Stimulated activated CD4-positive, alpha-beta T cell treated with anti-CD3 and anti-CD28 coated beads, Interleukin-12 subunit alpha, Interleukin-12 subunit beta, amount 100 ng/mL, for 4 hours (primary cell): ENCODE measurements around the gene FSHR.

Experiments used
- DNase-seq: peaks from one replicate; pipeline ENCODE4 v3.0.0-alpha.2; 2020

The FSHR gene, protein sequence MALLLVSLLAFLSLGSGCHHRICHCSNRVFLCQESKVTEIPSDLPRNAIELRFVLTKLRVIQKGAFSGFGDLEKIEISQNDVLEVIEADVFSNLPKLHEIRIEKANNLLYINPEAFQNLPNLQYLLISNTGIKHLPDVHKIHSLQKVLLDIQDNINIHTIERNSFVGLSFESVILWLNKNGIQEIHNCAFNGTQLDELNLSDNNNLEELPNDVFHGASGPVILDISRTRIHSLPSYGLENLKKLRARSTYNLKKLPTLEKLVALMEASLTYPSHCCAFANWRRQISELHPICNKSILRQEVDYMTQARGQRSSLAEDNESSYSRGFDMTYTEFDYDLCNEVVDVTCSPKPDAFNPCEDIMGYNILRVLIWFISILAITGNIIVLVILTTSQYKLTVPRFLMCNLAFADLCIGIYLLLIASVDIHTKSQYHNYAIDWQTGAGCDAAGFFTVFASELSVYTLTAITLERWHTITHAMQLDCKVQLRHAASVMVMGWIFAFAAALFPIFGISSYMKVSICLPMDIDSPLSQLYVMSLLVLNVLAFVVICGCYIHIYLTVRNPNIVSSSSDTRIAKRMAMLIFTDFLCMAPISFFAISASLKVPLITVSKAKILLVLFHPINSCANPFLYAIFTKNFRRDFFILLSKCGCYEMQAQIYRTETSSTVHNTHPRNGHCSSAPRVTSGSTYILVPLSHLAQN

DNA sequence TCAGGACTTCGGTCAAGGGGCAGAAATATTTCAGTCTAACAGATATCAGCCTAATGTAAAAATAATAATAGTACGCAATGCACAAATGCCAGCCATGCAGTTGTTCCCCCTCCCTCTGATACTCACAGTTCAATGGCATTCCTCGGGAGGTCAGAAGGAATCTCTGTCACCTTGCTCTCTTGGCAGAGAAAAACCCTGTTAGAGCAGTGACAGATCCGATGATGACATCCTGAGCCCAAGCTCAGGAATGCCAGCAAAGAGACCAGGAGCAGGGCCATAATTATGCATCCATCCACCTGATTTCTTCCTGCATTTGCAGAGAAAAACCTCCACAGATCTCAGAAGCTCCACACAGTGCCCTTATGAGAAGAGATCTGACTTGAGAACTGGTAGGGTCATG, at the start of gene FSHR:
Gene FSHR (minus strand): TSS at position 376 of the 400 bp plus-strand sequence. CDS start 98 bp downstream, at position 278.
- DNase-seq = no peak

DNA sequence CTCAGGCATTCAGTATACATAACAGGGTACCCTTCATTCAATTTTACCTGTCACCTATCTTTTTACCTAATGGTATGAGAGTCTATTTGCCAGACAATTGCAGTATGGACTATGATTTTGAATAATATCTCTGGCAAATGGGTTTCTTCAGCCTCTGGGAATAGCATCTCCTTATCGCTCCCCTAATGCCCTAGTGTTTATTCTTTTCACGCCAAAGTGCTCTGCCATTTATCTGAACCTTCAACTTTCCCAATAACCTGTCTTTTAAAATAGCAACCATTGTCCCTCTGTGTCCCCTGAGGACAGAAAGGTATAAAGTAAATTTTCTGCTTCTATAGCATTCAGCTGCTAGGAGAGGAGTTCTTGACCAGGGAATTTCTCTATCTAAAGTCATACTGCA, 45.0 kb upstream of the FSHR start:
- no peak for DNase-seq

GRCh38 chr2:49194701-49195100, 40.4 kb upstream of the FSHR start:
- no peak for DNase-seq

DNA sequence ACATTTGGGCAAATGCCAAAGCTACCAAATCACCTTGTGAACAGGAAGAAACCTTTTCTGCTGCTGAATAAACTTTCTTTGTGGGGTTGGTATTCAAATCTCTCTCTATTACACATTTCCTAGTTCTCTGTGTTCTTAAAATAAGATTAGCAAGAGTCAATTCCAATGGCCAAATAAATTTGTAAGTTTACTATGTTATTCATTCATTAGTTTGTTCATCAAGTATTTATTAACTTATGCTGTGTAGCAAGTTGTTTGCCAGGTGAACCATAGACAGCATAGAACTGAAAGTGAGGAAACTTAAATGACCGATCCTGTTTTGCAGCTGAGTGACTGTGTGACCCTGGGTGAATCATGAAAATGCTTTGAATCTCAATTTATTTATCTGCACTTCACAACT, 37.7 kb upstream of the FSHR start:
- no peak for DNase-seq

- no peak for DNase-seq
Measured at GRCh38 chr2:49189512-49190225, 35.4 kb upstream of the FSHR start.

GRCh38 chr2:49186050-49186648, 31.8 kb upstream of the FSHR start:
- DNase-seq = no peak

GRCh38 chr2:49178656-49179055, 24.3 kb upstream of the FSHR start:
- DNase-seq = no peak

DNA sequence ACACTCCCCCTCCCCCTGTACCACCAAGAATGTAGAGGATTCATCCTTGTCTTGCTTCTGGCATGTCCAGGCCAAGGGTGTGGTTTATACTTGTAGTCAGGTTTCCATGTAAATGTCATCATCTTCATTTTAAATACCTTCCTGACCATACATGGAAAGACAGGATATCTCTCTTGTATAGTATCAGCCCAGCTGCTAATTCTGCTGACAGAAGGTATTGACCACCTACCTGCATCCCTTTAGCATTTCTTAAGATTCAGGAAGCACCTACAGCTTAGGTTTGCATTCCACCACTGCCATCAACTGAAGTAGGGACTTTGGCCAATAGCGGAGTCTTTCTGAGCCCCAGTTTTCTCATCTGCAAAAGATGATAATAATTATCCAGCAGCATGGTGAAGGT, 22.9 kb upstream of the FSHR start:
- no peak for DNase-seq

DNA sequence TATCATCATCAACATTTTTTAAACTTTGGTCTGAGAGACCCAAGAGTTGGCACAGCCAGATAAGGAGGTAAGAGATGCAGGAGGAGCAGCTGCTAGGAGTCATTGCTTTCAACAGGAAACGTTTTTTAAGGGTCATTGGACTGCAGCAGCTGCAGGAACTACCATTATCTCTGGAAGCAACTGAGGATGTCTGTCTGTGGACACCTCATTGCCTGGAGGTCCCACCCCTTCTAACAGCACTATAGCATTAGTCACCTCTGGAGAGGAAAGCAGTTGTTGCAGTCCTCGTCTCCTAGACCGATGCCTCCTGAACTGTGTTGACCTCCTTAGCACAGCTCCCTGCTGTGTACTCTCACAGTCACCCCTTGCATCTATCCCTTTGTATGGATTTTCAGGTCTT, 21.5 kb upstream of the FSHR start:
- DNase-seq = no peak

- no peak for DNase-seq
Measured at GRCh38 chr2:49174750-49175149, 20.4 kb upstream of the FSHR start.

DNA sequence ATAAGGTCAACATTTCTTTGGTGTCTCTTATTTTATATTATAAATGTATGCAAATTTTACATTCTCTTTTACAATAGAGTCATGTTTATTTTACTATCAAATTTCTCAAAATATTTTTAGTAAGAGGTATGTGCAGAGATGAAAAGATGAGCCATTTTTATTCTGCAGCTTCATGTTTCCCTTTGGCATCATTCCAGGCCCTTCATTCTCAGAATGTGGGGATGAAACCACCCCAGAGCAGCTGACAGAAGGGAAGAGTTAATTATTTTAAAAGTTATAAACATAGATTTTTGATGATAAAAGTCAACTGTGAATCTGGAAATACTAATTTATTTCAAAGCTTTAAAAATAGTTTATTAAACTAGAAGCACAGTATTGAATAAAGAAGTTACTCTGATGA, 12.8 kb upstream of the FSHR start:
- DNase-seq = no peak

GRCh38 chr2:49165662-49166061, 11.3 kb upstream of the FSHR start:
- DNase-seq = no peak

DNA sequence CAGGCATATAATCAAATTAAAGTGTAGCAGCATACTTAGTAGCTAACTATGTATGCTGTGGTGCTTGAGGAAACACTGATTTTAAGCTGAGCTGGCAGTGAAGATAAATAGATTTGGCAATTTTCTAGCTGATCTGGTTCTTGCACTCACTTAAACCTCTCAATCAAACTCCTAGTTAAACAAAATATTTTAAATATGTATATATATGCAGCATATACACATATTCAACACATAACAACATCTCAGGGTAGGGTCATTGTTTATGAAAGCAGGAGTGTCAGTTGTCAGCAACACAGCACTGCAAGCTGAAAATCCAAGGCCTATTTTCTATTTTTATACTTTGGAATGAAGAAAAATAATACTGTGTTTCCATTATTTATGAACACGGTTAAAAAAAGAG, 10.4 kb upstream of the FSHR start:
- no peak for DNase-seq

DNA sequence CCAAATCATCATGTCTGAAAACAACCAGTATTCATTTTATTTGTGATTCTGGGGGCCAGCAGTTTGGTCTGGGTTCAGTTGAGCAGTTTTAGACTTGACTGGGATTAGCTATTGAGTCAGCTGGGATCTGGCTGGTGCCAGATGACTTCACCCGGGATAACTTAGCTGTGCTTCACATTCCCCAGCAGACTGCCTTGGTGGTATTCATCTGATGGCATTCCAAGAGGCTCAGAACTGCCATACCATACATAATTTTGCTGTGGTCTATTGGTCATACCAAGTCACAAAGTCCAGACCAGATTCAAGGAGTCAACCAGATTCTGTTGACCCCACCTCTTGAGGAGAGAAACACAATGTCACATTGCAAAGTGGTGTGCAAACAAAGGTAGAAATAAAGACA, 7.8 kb upstream of the FSHR start:
- DNase-seq = no peak

- no peak for DNase-seq
Measured at GRCh38 chr2:49154891-49155290, 576 bp upstream of the FSHR start.

DNA sequence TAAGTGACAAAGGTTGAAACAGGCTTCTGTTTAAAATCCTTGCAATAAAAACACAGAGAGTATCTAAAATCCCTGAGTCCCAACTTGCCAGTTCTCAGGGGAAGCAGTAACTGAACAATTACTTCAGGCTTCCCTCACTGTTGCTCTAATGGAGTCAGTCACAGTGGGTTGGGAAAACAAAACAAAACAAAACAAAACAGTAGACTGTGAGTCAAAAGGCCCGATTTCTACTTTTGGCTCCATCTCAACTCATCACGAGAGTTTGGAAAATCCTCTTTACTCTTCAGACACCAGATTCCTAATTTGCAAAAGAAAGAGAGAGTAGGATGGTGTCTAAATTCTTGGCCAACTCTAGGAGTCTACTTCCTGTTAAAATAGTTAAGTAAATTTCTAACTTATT, 1.1 kb downstream of the FSHR start:
- no peak for DNase-seq

- DNase-seq = no peak
Measured at GRCh38 chr2:49152824-49153223, 1.5 kb downstream of the FSHR start.

DNA sequence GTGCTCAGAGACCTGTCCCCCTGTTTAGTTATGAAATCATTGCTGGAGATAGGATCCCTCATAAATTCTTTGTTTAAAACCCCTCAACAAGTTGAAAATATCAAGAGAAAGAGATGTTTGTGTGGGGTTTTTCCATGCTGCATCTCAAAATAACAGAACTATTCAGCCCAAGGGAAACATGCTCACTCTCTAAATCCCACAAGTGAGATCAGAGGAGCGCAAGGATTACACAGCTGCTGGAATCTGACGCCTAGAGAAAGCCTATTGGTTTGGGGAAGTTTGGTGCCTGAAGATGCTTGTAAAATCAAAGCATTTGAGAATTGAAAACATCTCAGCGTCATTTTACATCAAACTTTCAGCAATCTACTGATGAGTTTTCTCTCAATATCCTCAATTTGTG, 7.9 kb downstream of the FSHR start:
- no peak for DNase-seq

- DNase-seq = no peak
Measured at GRCh38 chr2:49131801-49132200, 22.5 kb downstream of the FSHR start.

- no peak for DNase-seq
Measured at GRCh38 chr2:49129034-49129433, 25.3 kb downstream of the FSHR start.

DNA sequence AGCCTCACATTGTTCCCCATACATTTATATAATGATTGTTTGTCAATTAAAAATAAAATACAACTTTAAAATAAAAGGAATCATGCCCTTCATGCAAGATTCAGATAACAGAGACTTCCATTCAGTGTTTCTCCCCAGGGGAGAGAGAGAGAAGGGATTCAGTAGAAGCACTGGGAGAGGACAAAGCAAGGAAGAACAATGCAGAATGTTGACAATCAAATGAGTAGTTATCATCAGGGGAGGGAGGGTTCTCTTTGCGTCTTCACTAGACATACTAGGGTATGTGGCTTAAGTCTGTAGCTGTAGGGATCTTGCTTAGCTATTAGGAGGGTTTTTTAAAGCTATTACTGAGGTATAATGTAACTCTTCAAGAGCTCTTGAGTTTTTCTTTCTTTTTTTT, 30.7 kb downstream of the FSHR start:
- no peak for DNase-seq

- DNase-seq = no peak
Measured at GRCh38 chr2:49122107-49122506, 32.2 kb downstream of the FSHR start.

DNA sequence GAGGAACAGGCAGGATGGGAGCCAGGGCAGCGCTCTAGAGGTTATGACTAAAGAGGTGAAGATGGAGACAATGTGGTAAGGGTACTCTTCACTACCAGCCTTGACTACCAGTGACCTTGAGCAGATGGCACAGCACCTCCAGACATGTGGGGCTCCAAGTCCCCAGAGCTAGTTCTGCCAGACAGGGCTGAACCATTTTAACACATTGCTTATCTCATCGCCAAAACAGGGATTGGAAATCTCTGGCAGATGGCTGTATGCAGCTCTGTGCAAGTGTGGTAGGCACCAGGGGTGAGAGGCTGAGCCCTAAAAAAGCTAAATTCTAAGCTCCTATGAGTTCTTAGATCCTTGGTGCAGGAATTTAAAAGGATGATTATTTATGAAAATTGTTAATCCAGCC, 41.3 kb downstream of the FSHR start:
- DNase-seq = no peak

DNA sequence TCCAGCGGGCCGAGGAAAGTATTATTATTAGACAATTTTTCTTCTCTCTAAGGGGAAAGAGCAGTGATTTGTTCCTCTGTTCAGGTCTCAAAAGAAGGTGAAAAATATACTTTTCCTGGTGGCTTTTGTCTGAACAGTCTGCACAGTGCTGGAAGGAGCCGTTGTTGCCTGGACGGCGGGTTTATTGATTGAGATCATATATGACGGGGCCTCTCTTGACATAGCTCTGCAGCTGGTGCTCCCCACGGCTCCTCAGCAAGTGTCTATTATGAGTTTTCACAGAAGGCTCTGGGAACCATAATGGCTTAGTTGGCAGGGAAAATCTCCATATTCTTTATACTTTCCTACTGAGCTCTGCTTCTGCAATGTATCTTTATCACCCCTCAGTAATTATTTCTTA, 42.9 kb downstream of the FSHR start:
- DNase-seq = no peak
